Fibroblast of skin of scalp (primary cell): ENCODE data around the gene PDE1C.
"Not testable (repeated sequence)": the region's sequence is repeated elsewhere in the genome, so short reads cannot be mapped to it uniquely, and the experiment has no call there.

Experiments used
- DNase-seq: peaks from one replicate; pipeline ENCODE4 v3.0.0-alpha.2; 2013

PDE1C gene

GRCh38 chr7:31890198-31890597 lies 180.0 kb downstream of the PDE1C start:
- DNase-seq, result no peak

- no peak for DNase-seq
Observed at GRCh38 chr7:31887006-31887405, 183.2 kb downstream of the PDE1C start.

GRCh38 chr7:31885171-31885570 lies 185.0 kb downstream of the PDE1C start:
- DNase-seq, result no peak

- no peak for DNase-seq
Observed at GRCh38 chr7:31883761-31884164, 186.4 kb downstream of the PDE1C start.

- DNase-seq, result peak; percentile 4
Observed at GRCh38 chr7:31882187-31882586, 188.0 kb downstream of the PDE1C start.

GRCh38 chr7:31878875-31879274 lies 191.3 kb downstream of the PDE1C start:
- DNase-seq, result no peak

GRCh38 chr7:31875424-31875823 lies 194.8 kb downstream of the PDE1C start:
- no peak for DNase-seq

- DNase-seq, result no peak
Observed at GRCh38 chr7:31874631-31875386, 195.4 kb downstream of the PDE1C start.

GRCh38 chr7:31873816-31874597 lies 196.2 kb downstream of the PDE1C start:
- no peak for DNase-seq

GRCh38 chr7:31872545-31873370 lies 197.4 kb downstream of the PDE1C start:
- DNase-seq, result no peak

GRCh38 chr7:31864646-31865045 lies 205.6 kb downstream of the PDE1C start:
- DNase-seq, result no peak

- no peak for DNase-seq
Observed at GRCh38 chr7:31860925-31861324, 209.3 kb downstream of the PDE1C start.

GRCh38 chr7:31858055-31858454 lies 212.2 kb downstream of the PDE1C start:
- no peak for DNase-seq

- DNase-seq, result no peak
Observed at GRCh38 chr7:31857172-31857571, 213.0 kb downstream of the PDE1C start.

GRCh38 chr7:31856337-31856736 lies 213.9 kb downstream of the PDE1C start:
- no peak for DNase-seq

- DNase-seq, result no peak
Observed at GRCh38 chr7:31855530-31855929, 214.7 kb downstream of the PDE1C start.

GRCh38 chr7:31853380-31853779 lies 216.8 kb downstream of the PDE1C start:
- DNase-seq, result peak; percentile 2

- DNase-seq, result no peak
Observed at GRCh38 chr7:31852462-31852861, 217.7 kb downstream of the PDE1C start.

GRCh38 chr7:31851119-31851518 lies 219.1 kb downstream of the PDE1C start:
- no peak for DNase-seq

- DNase-seq, result no peak
Observed at GRCh38 chr7:31850601-31851000, 219.6 kb downstream of the PDE1C start.

GRCh38 chr7:31850066-31850465 lies 220.1 kb downstream of the PDE1C start:
- DNase-seq, result no peak

- DNase-seq, result no peak
Observed at GRCh38 chr7:31835471-31835870, 234.7 kb downstream of the PDE1C start.

GRCh38 chr7:31833625-31834024 lies 236.6 kb downstream of the PDE1C start:
- not testable (repeated sequence) for DNase-seq
